ENCODE data around the gene AMIGO1.

AMIGO1 gene

DNA sequence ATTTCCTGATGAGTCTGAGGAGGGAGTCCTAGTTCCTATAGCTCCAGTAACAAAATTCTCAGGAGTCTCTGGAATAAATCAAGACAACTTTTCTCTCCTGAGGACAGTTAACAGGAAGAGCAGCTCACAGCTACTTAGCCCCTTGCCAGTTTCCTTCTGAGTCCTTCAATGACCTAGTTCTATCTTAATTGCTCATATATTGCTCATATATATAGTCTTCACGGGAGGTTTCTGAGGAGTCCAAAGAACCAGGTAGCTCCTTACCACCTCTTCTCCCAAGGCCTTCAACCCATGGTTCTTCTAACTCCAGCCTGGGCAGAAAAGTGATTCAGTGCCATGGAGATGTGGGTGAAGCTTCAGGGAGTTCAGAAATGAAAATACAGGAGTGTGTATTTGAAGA is 4.6 kb downstream of the AMIGO1 start:
- in situ Hi-C loops (cut with HindIII; ENCODE audit: low sequenced_read_pairs) = no loop called here

DNA sequence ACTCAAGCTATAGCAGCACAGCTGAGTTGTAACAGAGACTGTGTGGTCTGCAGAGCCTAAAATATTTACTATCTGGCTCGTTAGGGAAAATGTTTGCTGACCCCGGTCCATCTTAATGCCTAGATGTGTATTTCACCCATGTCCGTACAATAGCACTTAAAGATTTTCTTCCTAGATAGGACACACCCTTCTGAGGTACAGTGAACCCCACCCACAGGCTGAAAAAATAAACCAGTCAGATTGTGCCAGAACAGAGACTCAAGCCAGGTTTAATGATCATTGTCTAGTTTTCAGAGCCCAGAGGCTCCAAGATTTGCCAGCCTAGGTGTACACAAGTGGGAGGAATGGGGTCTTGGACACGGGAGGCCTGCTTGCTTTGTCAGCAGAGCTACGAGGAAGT is 5.6 kb downstream of the AMIGO1 start:
- in situ Hi-C loops (cut with HindIII; ENCODE audit: low sequenced_read_pairs) = no loop called here

DNA sequence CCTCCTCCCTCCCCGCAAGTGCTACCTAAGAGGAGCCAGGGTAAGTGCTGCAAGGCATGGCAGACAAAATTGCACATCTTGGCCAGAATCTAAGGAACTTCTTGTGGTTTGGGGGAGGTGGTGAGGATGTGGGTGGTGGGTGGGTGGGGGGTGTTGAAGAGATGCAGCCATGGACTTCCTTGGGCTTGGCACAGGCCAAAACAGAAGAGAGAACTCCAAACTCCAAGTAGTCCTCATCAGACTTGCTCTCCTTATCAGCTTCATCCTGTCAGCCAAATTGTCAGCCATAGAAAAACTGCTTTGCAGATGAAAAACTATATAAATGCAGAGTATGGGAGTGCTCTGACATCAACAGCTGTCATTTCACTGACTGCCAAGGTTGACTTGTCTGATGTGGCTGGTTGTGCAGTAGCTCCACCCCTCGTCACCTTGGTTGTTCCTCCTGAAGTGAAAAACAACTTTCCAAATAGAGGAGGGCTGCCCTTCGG is 7.1 kb downstream of the AMIGO1 start:
- in situ Hi-C loops (cut with HindIII; ENCODE audit: low sequenced_read_pairs) = no loop called here

DNA sequence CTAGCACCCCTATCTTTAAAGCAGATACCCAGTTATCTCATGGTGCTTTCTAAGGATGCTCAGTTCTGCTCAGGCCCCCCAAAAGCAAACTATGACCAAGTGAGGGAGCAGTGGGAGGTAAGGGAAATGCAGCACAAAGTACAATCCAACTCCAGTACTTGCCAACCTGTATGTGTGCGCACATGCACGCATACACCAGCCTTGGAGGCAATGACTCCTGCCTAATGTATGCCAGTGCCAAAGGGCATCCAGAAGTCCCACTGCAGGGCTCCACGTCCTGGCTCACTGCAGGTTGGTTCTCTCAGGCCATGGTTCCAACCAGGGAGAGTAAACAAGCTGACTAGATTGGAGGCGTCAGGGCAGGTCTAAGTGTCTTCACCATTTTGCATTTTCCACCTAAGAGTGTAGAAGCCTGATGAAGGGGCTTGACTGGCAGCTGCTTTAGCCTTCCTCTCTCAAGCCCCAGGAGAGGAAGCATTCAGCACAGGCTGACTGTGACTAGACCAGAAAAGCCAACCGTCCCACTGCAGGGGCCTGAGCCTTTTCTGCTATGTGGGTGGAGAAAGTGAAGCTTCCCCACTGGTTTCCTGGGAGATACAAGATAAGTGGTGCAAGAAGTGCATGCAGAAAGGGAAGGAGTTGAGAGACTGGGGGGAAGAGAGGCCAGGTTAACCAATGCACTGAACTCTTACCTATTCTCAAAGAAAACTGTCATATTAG is 7.7 kb downstream of the AMIGO1 start:
- in situ Hi-C loops (cut with HindIII; ENCODE audit: low sequenced_read_pairs) = no loop called here

DNA sequence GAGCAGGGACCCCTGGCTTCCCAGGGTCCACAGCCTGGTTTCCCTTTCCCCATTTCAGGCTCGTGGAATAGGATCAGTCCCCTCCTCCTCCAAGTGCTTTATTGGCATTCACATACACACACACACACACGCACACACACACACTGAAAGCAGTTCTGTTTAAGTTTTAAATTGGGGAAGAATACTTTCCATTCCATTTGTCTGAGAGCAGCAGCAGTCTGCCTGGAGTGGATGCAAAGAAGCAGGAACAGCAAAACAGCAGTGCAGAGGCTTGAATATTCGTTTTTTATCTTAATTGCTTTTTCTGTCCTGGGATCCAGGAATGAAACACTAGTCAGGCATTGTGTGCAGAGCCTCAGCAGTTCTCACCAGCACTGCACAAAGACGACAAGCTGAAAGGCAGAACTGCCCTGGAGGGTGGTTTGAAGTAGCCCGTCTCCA is 8.6 kb downstream of the AMIGO1 start:
- in situ Hi-C loops (cut with HindIII; ENCODE audit: low sequenced_read_pairs) = no loop called here

DNA sequence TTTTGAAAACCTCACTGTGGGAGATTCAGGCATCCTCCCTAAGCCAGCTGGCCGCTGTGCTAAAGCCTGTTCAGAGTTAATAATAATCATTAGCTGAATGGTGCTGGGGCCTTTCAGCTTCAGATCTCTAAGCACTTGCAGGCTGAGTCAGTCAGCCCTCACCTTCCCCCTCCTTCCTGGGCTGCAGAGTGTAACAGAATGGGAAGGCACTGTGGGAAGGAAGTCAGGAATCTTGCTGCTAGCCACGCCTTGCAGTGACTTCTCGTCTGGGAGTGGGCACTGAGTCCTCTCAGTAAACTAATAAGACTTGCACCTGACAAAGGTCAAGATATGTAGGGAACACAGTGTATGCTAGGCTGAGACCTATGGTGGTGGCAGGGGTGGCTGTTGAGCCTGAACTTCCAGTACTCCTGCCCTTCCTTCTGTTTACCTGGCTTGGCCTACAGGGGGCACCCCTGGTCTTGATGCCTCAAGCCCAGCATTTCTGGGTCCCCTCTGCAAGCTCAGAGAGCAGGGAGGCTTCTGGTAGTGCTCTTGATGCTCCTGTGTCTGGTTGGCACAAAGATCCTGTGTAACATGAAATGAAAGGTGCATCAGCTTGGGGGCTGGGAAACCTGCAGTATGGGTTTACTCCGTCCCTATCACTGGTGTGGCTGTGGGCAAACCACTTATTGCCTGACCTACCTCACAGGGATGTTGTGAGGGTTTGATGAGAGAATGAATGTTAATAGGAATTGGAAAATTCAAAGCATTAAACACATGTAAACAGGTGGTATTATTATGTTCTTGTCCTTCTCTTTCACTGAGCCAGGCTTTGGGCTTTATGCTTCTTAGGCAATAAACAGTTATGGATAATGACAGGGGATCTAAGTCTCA is 9.6 kb downstream of the AMIGO1 start:
- in situ Hi-C loops (cut with HindIII; ENCODE audit: low sequenced_read_pairs) = loop anchor here (5.0 kb wide), 1 partner anchor 37 kb away; the partner anchor contains the start of gene GPR61

DNA sequence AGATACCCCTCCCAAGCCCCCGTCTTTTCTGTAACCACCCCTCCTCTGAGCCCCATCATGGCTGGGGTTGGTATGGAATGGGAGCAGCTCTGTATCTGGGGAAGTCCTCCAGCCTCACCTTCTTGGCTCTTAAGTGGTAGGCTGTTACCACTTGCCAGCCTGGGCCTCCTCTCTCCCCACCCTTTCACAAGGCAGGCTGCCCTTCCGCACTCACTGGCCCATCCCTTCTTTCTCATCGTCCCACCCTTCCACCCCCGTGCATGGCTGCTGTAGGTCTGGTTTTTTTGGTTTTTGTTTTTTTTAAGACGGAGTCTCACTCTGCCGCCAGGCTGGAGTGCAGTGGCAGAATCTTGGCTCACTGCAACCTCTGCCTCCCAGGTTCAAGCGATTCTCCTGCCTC is 10.4 kb downstream of the AMIGO1 start:
- in situ Hi-C loops (cut with HindIII; ENCODE audit: low sequenced_read_pairs) = loop anchor here (5.0 kb wide), 1 partner anchor 38 kb away; the partner anchor contains the start of gene GPR61

DNA sequence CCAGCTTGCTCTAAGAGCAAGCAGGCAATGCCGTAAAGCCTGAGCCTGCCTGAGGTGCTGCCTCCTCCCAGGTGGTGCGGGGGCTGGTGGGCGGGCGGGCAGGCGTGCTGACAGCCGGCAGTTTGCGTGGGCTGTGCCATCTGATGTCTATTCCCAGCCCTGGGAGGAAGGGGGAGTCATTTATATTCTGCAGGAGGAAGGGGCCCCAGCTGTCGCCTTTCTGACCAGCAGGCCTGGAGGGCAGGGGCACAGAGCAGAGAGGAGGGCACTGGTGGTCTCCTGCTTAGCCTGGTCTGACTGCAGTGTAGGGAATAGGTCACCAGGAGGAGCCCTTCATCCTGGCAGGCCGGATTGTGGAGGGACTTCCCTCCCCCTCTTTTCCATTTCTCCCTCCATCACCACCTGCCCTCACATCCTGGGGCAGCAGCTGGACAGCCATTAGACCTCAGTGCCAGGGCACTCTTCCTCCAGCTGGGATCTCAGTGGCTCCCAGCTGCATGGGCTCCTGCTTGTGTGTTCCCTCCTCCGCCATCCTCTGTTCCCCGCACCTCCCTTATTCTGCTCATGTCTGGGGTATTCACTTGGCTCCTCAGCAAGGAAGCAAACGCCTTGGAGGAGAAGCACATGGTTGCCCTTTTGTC is 11.2 kb downstream of the AMIGO1 start:
- in situ Hi-C loops (cut with HindIII; ENCODE audit: low sequenced_read_pairs) = loop anchor here (5.0 kb wide), 1 partner anchor 39 kb away; the partner anchor contains the start of gene GPR61

DNA sequence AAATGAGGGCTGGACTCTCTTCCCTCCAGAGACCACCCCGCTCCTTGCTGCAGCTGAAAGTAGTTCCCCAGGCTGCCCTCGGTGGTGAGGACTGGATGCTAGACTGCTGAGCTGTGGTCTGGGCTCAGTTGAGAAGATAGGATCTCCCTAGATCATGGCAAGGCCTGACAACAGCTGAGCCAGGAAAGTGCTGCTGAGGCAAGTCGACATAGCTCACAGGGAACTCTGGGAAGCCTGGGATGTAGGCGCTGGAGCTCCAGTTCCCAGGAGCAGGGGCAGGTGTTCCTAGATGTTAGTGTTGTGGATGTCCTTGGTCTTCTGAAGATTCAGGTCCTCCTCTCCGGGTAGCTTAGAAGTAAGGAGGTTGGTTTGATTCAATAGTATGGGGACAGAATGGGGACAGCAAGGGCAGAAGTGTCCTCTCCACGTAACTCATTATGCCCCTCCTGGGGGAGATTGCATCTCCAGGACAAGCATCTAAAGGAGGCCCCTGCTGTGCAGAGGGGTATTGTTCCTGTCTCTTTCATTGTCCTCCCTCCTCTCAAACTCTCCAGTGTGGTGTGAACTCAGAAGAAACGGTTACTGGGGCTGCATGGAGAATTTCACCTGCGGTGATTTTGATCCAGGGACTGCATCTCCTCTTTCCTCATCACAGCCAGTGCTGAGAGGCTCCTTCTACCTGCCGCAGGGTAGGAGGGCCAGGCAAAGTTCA is 11.9 kb downstream of the AMIGO1 start:
- in situ Hi-C loops (cut with HindIII; ENCODE audit: low sequenced_read_pairs) = loop anchor here (5.0 kb wide), 1 partner anchor 40 kb away; the partner anchor contains the start of gene GPR61

DNA sequence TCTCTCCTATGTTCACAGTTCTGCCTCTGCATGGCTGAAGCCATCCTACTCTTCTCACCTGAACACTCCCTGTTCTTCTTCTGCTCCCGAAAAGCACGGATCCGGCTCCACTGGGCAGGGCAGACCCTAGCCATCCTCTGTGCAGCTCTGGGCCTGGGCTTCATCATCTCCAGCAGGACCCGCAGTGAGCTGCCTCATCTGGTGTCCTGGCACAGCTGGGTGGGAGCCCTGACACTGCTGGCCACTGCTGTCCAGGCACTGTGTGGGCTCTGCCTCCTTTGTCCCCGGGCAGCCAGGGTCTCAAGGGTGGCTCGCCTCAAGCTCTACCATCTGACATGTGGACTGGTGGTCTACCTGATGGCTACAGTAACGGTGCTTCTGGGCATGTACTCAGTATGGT is 13.8 kb downstream of the AMIGO1 start:
- in situ Hi-C loops (cut with HindIII; ENCODE audit: low sequenced_read_pairs) = loop anchor here (5.0 kb wide), 1 partner anchor 42 kb away; the partner anchor contains the start of gene GPR61

DNA sequence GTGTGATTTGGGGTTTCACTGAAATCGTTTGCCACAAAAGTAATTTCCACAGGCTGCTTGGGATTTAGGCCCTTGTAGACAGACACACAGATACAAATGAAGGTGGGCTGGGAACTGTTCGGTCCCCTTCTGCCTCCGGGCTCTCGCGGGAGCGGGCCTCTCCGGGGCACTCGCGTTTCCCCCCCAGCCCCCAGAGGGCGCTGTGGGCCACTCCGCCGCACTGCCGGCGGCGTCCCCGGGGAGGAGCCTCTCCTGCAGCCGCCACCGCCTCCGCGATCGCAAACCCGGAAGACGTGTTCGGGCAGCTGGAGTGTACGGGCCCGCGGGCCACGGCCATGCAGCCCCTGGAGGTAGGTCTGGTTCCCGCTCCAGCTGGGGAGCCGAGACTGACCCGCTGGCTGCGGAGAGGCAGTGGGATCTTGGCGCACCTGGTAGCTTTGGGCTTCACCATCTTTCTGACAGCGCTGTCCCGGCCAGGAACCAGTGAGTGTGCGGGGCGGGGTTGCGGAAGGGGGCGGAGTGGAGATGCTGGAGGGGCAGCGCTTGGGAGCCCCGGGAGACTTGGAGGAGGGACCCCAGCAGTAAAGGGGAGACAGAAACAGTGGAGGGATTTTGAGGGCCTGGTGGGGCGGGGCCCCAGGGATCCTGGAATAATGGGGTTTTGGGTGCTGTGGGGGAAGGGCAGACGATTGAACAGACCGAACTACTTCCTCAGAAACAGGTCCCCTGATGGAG is 15.6 kb downstream of the AMIGO1 start, which contains the start of gene CYB561D1:
CYB561D1 (plus strand) TSS at position 290 of the 735 bp plus-strand sequence; CDS start at position 336, 46 bp downstream.
- in situ Hi-C loops (cut with HindIII; ENCODE audit: low sequenced_read_pairs) = no loop called here

DNA sequence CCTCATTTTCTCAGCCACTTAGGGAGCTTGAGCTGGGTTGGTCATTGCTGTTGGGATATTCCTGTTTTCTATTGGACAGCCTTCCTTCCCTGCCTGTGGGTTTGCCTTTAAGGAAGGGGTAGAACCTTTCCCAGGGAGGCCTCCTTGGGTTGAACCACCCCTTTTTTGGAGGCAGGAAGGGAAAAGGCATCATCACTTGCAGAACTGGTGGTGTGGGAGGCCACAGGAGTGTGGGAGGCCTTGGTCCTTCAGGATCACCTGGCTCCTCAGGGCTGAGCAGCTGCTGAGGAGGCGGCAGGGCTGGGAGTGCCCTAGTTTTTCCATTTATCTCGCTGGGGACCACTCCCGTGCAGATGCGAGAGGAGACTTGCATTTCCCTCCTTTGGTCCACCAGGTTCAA is 16.3 kb downstream of the AMIGO1 start:
- in situ Hi-C loops (cut with HindIII; ENCODE audit: low sequenced_read_pairs) = no loop called here

DNA sequence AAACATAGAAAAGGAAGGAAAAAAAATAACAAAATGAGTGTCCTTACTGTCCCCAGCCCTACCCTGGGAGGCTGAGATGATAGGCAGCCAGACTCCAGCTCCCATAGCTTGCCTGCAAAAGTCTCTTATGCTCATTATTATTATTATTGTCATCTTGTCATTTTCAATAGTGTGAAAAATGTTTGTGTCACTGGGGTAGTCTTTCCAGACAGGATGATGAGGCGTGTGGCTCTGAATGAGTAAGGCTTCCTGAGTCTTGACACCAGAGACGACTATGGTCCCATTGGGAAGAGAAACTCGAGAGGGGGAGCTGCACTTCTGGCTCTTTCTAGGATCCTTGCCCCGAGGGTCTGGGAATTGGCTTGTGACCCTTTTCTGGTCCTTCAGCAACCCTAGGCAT is 16.7 kb downstream of the AMIGO1 start:
- in situ Hi-C loops (cut with HindIII; ENCODE audit: low sequenced_read_pairs) = no loop called here

DNA sequence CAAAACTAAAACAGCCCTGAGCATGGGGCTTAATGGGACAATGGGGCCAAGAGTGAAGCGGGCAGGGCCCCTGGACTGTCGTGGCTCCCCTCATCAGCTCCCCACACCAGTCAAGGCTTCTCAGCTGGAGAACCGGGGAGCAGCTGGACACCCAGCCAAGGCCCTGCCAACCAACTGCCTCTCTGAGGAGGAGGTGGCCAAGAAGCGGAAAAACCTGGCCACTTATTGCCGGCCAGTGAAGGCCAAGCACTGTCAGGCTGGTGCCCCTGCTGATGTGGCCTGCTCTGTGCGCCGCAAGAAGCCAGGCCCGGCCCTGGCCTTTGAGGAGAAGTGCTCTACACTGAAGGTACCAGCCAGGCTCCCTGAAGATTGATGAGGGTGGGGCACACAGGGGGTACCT is 18.2 kb downstream of the AMIGO1 start:
- in situ Hi-C loops (cut with HindIII; ENCODE audit: low sequenced_read_pairs) = no loop called here

DNA sequence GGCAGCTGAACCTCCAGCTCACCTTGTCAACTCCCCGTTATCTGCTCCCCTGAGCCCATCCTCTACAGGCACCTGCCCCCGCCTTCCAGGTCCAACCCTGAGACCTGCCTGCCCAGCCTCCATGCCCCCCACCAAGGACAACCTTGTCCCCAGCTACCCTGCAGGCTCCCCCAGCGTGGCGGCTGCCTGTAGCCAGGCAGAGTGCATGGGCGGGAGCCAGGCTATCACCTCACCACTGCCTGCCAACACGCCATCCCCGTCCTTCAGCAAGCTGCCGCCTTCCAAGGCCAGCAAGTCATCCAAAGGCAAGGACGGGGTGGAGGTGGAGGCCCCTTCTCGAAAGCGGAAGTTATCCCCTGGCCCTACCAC is 18.6 kb downstream of the AMIGO1 start:
- in situ Hi-C loops (cut with HindIII; ENCODE audit: low sequenced_read_pairs) = no loop called here

DNA sequence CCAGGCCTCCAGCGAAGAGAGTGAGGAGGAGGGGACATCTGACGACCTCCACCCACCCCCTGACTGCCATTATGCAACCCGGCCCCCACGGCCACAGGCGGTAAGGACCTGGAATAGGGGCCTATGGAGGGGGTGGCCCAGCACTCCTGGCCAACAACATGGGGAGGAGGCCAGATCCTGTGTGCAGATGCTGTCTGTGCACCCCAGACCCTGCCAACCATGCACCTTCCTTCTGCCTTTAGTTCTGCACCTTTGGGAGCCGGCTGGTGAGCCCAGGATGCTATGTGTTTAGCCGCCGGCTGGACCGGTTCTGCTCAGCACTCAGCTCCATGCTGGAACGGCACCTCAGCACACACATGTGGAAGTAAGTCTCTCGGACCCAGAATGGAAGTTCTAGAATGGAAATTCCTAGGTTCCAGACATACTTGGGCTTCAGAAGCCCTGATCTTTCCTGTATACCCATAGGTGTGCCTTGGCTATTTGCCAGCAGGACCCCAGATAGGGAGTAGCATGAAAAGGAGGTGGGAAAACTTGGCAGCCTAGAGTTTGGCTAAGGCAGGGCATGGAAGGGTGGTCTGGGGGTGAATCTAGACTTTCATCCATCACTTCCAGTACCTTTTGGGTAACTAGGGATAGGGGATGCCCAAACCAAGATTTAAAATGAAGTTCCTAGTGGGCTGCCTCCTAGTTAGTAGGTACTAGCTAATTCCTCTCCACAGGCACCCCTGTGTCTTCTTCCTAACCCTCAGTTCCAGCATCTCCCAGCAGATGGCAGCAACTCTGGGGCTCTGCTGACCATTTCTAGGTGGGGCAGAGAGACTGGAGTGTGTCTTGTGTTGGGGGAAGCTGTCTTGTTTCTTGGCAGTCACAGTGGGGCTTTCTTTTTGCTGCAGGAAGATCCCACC is 19.2 kb downstream of the AMIGO1 start:
- in situ Hi-C loops (cut with HindIII; ENCODE audit: low sequenced_read_pairs) = no loop called here

DNA sequence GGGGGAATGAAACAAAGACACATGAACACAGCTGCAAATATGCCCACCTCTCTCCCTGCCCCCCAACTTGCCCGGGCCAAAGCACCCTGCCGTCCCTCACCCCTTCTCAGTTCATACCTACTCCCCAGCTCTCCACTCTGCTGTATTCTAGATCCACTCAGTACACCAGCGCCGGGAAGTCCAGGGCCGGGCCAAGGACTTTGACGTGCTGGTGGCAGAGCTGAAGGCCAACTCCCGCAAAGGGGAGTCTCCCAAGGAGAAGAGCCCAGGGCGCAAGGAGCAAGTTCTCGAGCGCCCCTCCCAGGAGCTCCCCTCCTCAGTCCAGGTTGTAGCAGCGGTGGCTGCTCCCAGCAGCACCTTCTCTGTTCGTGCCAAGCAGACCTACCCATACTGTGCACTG is 20.8 kb downstream of the AMIGO1 start:
- in situ Hi-C loops (cut with HindIII; ENCODE audit: low sequenced_read_pairs) = no loop called here

DNA sequence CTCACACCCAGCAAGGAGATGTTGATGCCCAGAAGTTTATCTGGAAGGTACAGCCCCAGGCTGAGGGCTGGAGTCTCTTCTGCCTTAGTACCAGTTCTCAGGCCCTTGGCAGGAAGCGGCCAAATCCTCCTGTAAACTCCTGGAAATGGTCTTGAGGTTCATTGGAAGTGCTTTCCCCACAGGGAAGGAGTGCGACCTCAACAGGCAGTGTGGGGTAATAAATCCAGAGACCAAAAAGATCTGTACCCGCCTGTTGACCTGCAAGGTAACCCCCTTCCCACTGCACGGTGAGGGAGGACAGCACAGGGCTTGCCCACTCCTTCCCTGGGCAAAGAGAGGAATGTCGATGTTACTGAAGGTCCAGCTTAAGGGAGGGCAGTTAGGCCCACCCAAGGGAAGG is 21.3 kb downstream of the AMIGO1 start:
- in situ Hi-C loops (cut with HindIII; ENCODE audit: low sequenced_read_pairs) = no loop called here

DNA sequence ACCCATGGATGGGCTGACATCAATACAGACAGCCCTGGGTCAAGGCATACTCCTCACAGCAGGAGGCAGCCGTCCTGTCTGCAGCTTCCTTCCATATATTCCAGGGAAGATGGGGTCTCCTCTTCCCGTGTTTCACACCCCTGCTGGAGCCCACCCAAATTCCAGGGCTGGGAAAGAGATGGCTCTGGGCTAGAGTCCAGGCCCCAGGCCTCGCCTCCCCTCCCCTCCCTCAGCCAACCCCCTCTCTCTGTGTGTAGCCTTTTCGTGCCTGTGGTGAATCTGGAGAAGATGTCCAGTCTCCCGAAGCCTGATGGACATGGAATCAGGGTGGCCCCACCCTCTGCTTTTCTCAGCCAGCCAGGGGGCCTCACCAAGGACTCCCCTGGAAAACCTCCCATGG is 22.3 kb downstream of the AMIGO1 start:
- in situ Hi-C loops (cut with HindIII; ENCODE audit: low sequenced_read_pairs) = no loop called here

Measured in DLD1 (cell line).